ENCODE results near the gene C11orf98.

GRCh38 chr11:62677714-62678113 lies 12.7 kb upstream of the C11orf98 start:
- TF ChIP-seq, protein P1, sequence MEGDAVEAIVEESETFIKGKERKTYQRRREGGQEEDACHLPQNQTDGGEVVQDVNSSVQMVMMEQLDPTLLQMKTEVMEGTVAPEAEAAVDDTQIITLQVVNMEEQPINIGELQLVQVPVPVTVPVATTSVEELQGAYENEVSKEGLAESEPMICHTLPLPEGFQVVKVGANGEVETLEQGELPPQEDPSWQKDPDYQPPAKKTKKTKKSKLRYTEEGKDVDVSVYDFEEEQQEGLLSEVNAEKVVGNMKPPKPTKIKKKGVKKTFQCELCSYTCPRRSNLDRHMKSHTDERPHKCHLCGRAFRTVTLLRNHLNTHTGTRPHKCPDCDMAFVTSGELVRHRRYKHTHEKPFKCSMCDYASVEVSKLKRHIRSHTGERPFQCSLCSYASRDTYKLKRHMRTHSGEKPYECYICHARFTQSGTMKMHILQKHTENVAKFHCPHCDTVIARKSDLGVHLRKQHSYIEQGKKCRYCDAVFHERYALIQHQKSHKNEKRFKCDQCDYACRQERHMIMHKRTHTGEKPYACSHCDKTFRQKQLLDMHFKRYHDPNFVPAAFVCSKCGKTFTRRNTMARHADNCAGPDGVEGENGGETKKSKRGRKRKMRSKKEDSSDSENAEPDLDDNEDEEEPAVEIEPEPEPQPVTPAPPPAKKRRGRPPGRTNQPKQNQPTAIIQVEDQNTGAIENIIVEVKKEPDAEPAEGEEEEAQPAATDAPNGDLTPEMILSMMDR (IDR thresholded peaks at IDR 0.05), result no peak
- TF ChIP-seq POLR2A (IDR thresholded peaks at IDR 0.05) (no peak), POLR2AphosphoS5 (IDR thresholded peaks at IDR 0.05) (no peak), EP300 (IDR thresholded peaks at IDR 0.05) (no peak)

All from suprapubic skin (tissue), 4 donors.